ENCODE results near the gene ZNF527. TPM values are rescaled to one million over a fixed set of nuclear protein-coding genes. Genes with fewer than 3 reads are reported as not detected.

The ZNF527 gene
- total and polyA plus RNA-seq, 9 of the 15 experiments (the other 6 are each of a cell fraction or from before 2014, with no cell fraction given) = 0.18 to 1.4 (median 0.86) TPM

GRCh38 chr19:37362733-37363132 lies 8.2 kb upstream of the ZNF527 start:
- H3K4me1 ChIP-seq (replicated peaks in 1 of 2; ENCODE audit: control insufficient read depth in 2 of 2, insufficient read depth in 2 of 2, low read length in 2 of 2) = no peaks in the 10 kb centered on the region
- H3K4me3 ChIP-seq = no peak overlapping the region
- H3K9me1 ChIP-seq (ENCODE audit: control insufficient read depth, insufficient read depth, low read length) = no peaks in the 10 kb centered on the region
- no peak overlapping the region for H3K9ac ChIP-seq (ENCODE audit: insufficient read depth in 1 of 2, low read depth in 2 of 2, low read length in 2 of 2)
- H3K9me3 ChIP-seq (replicated peaks; ENCODE audit: control insufficient read depth, insufficient read depth, low read depth, low read length) = peaks cover 12% of the 10 kb centered on the region; the same call in 1 of the 2 replicates
- no peaks in the 10 kb centered on the region for H3K27me3 ChIP-seq (ENCODE audit: control insufficient read depth in 2 of 2, insufficient read depth in 2 of 2, low read length in 2 of 2)
- no peaks in the 10 kb centered on the region for H4K20me1 ChIP-seq (replicated peaks; ENCODE audit: control insufficient read depth, insufficient read depth, low read length)
- TF ChIP-seq ZNF134 (CRISPR knock-in tag; conservative IDR thresholded peaks at IDR 0.05) = no peak
- no peak for TF ChIP-seq ZNF449 (CRISPR knock-in tag; IDR thresholded peaks at IDR 0.05)
- TF ChIP-seq RBM15 (IDR thresholded peaks at IDR 0.05; ENCODE audit: insufficient read depth, low read length) = no peak
- peak in 1 of 3 experiments; percentile 39; a peak in 2 of 6 replicates for TF ChIP-seq CTCF (IDR thresholded peaks at IDR 0.05 in 2 of 3, conservative IDR thresholded peaks at IDR 0.05 in 1 of 3; ENCODE audit: insufficient read depth in 2 of 3, low read depth in 1 of 3, low read length in 3 of 3)
- TF ChIP-seq EWSR1 (IDR thresholded peaks at IDR 0.05; ENCODE audit: borderline replicate concordance, low read depth, partially characterized antibody) = no peak
- TF ChIP-seq RAD21 (CRISPR knock-in tag; conservative IDR thresholded peaks at IDR 0.05 in 1 of 2, IDR thresholded peaks at IDR 0.05 in 1 of 2) = 0 out of 4 replicates have a peak, but pooled peaks of 1 of the 2 experiments have one; percentile 14
- no peak for TF ChIP-seq DPF2 (IDR thresholded peaks at IDR 0.05)
- no peaks in the 10 kb centered on the region for H3K79me2 ChIP-seq (ENCODE audit: control insufficient read depth, insufficient read depth, low read length)
- H3K27ac ChIP-seq (ENCODE audit: extremely low read depth, low read depth, low read length) = no peak overlapping the region
- no peak overlapping the region for H2AFZ ChIP-seq (ENCODE audit: low read depth, low read length)
- ChIA-PET POLR2A (no interaction called here), CTCF (ENCODE audit: low intra/inter-chr PET ratio) (no interaction called here)
- intact Hi-C loops (cut with micrococcal nuclease) = no loop called here
- in situ Hi-C loops (cut with MboI) = no loop called here
- no peaks in the 10 kb centered on the region for H3K36me3 ChIP-seq (ENCODE audit: control insufficient read depth, insufficient read depth, low read length)
- peak; percentile 42; the same call in 2 of the 3 replicates for ATAC-seq
- DNase-seq (ENCODE audit: extremely low read depth in 1 of 4, low spot score in 3 of 4) = peak; percentile 17 to 42 (median 20)
- BruUV-seq (replicated peaks) = no TSS peak
- no peak overlapping the region for H3K4me2 ChIP-seq (ENCODE audit: insufficient read depth, low read length)
- 3% methylated on average over 6 of the region's 6 CpGs for WGBS (ENCODE audit: insufficient coverage, low coverage, missing lambda C conversion rate)
- no peak for FAIRE-seq

Data from K562 (cell line).